Left ventricle myocardium inferior (tissue), 1 donor: ENCODE measurements around the gene ZBED6. TPM values are rescaled to one million over a fixed set of nuclear protein-coding genes. Genes with fewer than 3 reads are reported as not detected.

Experiments used
- DNase-seq: peaks from one replicate; pipeline ENCODE4 v3.0.0-alpha.2; 2020
- H3K27ac ChIP-seq: fragments of 200-600 bp; replicated peaks from 2 replicates; pipeline ENCODE4 v1.8.0; 2021
- H3K27me3 ChIP-seq: fragments of 200-600 bp; 2 replicates; pipeline ENCODE4 v1.8.0; 2021; ENCODE audit warnings: low read depth
- H3K36me3 ChIP-seq: fragments of 200-600 bp; 2 replicates; pipeline ENCODE4 v1.8.0; 2021
- H3K4me1 ChIP-seq: fragments of 200-600 bp; 2 replicates; pipeline ENCODE4 v1.8.0; 2021
- H3K4me3 ChIP-seq: fragments of 200-600 bp; 2 replicates; pipeline ENCODE4 v1.8.0; 2021; ENCODE audit warnings: mild to moderate bottlenecking, moderate library complexity
- H3K9me3 ChIP-seq: fragments of 200-600 bp; replicated peaks from 2 replicates; pipeline ENCODE4 v1.8.0; 2021
- intact Hi-C: fragments of 100-400 bp; cut with micrococcal nuclease; formaldehyde crosslinking; loops from one replicate; pipeline ENCODE4 v1.11.0; 2022
- total RNA-seq: library from RNA; stranded (reverse); fragmentation: NEBNext Ultra II Directional; extraction: Animal tissue kit (Norgen Biotek cat#: 25700); gene quantifications from one replicate; pipeline ENCODE4 v1.2.1, GENCODE V29; 2021
- TF ChIP-seq, protein P1 (sequence below): fragments of 200-600 bp; IDR thresholded peaks from 2 replicates; pipeline ENCODE4 v1.8.0; 2021; ENCODE audit warnings: antibody characterized with exemption, mild to moderate bottlenecking, borderline replicate concordance
- donor health status: DM: no; HTN: yes; CAD: no; lungs with severe emphysema.

ZBED6 gene
- total RNA-seq, 1 donor from 2014 or later: 11.1 TPM

DNA sequence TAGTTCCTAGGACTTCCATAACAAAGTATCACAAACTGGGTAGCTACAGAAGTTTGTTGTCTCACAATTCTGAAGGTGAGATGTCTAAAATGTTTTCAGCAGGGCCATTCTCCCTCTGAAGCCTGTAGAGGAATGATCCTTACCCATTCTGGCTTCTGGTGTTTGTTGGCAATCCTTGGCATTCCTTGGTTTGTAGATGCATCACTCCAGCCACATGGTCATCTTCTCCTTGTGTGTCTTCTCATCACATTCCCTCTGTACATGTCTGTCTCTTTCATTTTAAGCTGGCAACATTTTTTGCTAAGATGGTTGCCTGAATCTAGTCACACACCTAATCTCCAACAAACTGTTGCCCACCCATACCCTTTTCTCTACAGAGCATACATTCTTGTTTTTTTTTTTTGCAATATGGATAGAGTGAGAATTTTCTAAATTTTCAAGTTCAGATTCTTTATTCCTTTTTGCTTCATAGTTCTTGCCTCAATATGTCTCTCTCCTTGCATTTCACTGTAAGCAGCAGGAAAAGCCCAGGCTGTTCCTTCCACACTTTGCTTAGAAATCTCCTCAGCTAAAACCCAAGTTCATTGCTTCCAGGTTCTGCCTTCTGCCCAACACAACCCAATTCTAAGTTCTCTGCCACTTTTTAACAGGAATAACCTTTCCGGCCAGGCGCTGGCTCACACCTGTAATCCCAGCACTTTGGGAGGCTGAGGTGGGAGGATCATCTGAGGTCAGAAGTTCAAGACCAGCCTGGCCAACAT lies 18.3 kb downstream of the ZBED6 start:
- H3K36me3 ChIP-seq: peaks cover 76% of the 10 kb centered on the region
- H3K4me3 ChIP-seq: no peak overlapping the region
- TF ChIP-seq, protein P1, sequence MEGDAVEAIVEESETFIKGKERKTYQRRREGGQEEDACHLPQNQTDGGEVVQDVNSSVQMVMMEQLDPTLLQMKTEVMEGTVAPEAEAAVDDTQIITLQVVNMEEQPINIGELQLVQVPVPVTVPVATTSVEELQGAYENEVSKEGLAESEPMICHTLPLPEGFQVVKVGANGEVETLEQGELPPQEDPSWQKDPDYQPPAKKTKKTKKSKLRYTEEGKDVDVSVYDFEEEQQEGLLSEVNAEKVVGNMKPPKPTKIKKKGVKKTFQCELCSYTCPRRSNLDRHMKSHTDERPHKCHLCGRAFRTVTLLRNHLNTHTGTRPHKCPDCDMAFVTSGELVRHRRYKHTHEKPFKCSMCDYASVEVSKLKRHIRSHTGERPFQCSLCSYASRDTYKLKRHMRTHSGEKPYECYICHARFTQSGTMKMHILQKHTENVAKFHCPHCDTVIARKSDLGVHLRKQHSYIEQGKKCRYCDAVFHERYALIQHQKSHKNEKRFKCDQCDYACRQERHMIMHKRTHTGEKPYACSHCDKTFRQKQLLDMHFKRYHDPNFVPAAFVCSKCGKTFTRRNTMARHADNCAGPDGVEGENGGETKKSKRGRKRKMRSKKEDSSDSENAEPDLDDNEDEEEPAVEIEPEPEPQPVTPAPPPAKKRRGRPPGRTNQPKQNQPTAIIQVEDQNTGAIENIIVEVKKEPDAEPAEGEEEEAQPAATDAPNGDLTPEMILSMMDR: no peak
- H3K27me3 ChIP-seq: no peaks in the 10 kb centered on the region
- intact Hi-C loops: no loop called here
- no peaks in the 10 kb centered on the region for H3K4me1 ChIP-seq
- DNase-seq: no peak
- no peaks in the 10 kb centered on the region for H3K9me3 ChIP-seq
- no peak overlapping the region for H3K27ac ChIP-seq

DNA sequence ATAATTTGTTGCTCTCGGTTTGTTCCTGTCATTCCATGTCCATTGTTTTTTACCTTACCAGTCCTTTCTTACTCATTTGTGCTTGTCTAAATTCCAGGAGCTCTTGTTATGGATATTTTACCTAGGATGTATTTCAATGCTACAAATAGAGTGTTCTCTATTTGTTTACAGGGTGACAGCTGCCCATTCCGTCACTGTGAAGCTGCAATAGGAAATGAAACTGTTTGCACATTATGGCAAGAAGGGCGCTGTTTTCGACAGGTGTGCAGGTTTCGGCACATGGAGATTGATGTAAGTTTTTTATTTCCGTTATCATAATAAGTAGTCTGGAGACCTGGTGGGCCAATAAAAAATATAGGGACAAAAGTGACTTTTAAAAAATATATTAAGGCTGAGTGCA lies 23.0 kb downstream of the ZBED6 start:
- H3K4me3 ChIP-seq: no peak overlapping the region
- TF ChIP-seq, protein P1: no peak
- no peak overlapping the region for H3K27ac ChIP-seq
- no peaks in the 10 kb centered on the region for H3K9me3 ChIP-seq
- H3K36me3 ChIP-seq: peaks cover 90% of the 10 kb centered on the region
- intact Hi-C loops: no loop called here
- H3K27me3 ChIP-seq: no peaks in the 10 kb centered on the region
- H3K4me1 ChIP-seq: peaks cover 6% of the 10 kb centered on the region
- DNase-seq: no peak

DNA sequence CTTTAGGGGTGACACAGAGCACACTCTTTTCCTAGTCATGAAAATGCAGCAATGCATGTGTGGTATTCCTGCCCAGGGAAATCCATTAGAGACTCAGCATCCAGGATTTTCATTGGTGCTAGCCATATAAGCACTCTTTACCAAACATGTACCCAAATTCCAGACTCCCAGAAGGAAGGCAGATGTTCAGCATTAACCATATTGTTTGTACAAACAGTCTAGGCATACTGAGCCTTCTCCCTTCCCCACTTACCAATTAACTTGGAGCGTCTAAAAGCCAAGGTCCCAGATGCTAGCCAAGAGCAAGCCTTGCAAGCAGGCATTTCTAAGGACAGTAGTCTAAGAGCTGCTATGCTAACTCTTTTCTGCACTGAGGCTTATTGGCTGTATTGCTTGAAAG lies 27.9 kb downstream of the ZBED6 start:
- Histone ChIP-seq H3K27ac (no peak overlapping the region), H3K4me1 (peaks cover 6% of the 10 kb centered on the region), H3K36me3 (peaks cover 81% of the 10 kb centered on the region), H3K4me3 (no peak overlapping the region), H3K27me3 (no peaks in the 10 kb centered on the region), H3K9me3 (no peaks in the 10 kb centered on the region)
- TF ChIP-seq, protein P1: no peak
- no peak for DNase-seq
- intact Hi-C loops: no loop called here

DNA sequence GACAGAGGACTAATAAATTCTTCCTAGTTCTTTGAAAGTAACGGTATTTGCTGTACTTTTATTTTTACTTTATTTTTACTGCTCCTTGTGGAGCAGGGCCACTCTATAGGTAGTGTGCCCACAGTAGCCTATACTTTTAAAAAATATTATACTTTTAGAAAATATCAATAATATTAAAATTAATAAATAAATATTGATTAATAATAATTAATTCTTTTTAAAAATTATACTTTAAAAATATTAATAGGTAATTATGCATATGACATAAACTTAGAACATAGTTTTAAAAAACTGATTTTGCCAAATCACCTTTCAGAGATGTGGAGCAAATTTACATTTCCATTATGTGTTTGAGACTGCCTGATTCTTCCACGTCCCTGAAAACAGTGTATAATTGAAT lies 30.8 kb downstream of the ZBED6 start:
- Histone ChIP-seq H3K4me3 (no peak overlapping the region), H3K27ac (no peak overlapping the region), H3K36me3 (peaks cover 81% of the 10 kb centered on the region), H3K27me3 (no peaks in the 10 kb centered on the region), H3K9me3 (no peaks in the 10 kb centered on the region), H3K4me1 (peaks cover 6% of the 10 kb centered on the region)
- intact Hi-C loops: no loop called here
- TF ChIP-seq, protein P1: no peak
- no peak for DNase-seq

DNA sequence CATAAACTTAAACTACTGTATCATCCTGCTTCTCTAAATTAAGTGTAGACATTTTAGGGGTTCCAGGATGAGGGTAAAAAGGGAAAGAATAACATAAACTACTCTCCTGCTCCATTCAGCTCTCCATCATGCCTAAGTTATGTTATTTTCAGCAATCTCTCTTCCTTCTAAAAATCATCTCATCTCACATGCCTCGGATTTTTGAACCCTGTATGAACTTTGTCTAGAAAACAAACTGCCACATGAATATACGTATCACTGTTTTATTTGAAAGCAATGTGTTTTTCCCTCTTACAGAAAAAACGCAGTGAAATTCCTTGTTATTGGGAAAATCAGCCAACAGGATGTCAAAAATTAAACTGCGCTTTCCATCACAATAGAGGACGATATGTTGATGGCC lies 32.6 kb downstream of the ZBED6 start:
- no peak overlapping the region for H3K27ac ChIP-seq
- no peak for DNase-seq
- H3K36me3 ChIP-seq: peaks cover 81% of the 10 kb centered on the region
- no peaks in the 10 kb centered on the region for H3K9me3 ChIP-seq
- no peaks in the 10 kb centered on the region for H3K27me3 ChIP-seq
- H3K4me1 ChIP-seq: no peaks in the 10 kb centered on the region
- no peak overlapping the region for H3K4me3 ChIP-seq
- TF ChIP-seq, protein P1: no peak
- intact Hi-C loops: no loop called here
